T-helper 2 cell (primary cell): Measurements from ENCODE around the gene COL8A2.

ENCODE experiments used
- DNase-seq, 5 experiments: peaks; one replicate each; pipeline versions ENCODE4 v3.0.0 to v3.0.0-alpha.2; 2012 to 2022

The COL8A2 gene

DNA sequence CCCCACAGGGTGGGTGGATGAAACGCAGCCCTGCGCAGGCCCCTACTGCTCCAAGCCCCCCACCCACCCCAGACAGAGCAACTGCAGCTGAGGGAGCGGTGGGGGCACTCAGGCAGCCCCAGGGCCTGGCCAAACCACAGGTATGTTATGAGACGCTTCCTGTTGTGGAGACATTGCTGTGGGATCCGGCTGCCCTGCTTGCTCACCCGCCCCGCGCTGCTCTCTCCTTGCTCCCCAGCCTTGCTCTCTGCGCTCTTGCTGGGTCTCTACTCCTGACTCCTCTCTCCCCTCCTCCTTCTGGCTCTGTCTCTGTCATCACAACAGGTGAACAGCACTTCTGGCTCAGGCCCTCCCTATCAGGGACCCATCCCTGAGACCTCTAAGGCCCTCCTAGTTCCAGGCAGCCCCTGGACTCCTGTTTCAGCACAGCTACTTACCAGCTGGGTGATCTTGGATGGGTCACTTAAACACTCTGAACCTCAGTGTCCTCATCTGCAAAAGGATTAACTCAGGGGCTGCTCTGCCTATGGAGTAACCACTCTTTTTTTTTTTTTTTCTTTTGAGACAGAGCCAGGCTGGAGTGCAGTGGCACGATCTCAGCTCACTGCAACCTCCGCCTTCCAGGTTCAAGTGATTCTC lies 15.9 kb downstream of the COL8A2 start:
- DNase-seq, result peak in 2 of 5 experiments; percentile 38 to 85

DNA sequence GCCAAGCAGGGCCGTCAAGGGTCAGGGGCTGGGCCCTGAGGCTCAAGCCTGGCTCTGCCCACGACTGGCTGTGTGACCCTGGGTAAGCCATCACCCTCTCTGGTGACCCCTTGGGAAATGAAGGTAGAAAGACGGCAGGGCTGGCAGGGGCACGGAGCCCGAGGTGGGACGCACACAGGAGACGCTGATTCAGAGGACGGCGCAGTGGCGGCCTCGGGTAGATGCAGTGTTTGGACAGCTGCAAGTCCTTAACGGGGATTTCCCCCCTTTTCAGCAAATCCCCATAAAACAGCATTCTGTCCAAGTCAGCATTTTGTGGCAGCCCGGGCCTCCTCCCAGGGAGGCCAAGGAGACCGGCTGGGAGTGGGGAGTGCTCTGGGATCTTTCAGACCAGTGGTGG lies 16.7 kb downstream of the COL8A2 start:
- DNase-seq, result no peak

DNA sequence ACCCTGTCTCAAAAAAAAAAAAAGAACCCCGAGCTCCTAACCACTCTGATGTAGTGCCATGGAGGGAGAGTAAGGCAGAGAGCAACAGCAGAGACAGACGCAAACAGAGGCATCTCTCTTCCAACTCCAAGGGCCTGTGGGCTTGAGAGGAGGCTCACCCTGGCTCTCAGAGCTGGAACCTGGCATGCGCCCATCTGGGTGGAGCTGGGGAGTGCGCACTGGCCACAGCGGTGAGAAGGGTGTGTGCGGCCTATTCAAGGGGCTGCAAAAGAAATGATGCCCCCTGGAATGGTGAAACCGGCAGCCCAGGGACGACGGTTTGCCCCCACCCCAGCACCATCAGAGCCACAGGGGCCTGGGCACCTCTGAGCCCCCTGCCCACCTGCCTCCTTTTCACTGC lies 17.6 kb downstream of the COL8A2 start:
- DNase-seq, result no peak

DNA sequence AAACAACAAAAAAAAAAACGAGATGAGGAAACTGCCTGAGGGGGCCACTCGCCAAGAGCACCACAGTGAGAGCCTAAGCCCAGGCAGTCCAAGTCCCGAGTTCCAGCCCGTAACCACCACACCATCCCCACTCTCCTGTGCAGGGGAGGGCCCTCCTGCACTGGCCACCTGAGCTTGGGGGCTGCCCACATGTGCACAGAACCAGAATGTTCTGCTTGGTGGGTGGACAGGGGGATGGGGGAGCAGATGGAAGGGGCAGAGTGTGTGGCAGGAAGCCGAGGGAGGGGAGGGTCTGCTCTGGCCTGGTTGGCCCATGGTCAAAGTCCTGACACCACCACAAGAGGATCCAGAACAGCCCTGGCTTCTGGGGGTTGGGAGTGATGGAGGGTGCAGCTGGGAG lies 18.8 kb downstream of the COL8A2 start:
- no peak for DNase-seq

DNA sequence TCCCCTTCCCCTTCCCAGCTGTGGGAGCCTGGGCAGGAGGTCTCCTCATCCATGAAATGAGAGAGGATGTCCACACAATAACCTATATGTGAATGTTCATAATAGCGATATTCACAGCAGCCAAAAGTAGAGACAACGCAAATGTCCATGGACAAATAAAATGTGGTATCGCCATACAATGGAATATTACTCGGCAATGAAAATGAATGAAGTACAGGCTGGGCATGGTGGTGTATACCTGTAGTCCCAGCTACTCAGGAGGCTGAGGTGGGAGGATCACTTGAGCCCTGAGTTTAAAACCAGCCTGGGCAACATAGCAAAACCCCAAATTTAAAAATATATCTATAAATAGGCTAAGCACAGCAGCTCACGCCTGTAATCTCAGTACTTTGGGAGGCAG lies 23.5 kb downstream of the COL8A2 start:
- DNase-seq, result no peak

DNA sequence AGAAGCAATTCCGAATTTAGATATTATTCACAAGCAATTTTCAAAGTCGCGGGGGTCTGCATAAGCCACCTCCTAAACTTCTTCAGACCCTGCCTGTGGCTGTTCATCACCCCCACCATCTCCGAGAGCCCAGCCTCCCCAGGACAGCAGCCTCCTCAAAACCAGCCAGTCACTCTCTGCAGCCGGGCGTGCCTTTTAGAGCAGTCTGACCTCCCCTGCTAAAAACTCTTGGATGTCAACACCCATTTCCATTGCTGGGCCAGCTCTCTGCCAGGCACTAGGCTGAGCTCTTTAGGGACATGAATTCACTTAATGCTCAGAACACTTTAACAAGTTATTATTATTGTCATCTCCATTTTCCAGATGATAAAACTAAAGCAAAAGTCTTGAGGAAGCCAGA lies 24.6 kb downstream of the COL8A2 start:
- DNase-seq, result no peak

DNA sequence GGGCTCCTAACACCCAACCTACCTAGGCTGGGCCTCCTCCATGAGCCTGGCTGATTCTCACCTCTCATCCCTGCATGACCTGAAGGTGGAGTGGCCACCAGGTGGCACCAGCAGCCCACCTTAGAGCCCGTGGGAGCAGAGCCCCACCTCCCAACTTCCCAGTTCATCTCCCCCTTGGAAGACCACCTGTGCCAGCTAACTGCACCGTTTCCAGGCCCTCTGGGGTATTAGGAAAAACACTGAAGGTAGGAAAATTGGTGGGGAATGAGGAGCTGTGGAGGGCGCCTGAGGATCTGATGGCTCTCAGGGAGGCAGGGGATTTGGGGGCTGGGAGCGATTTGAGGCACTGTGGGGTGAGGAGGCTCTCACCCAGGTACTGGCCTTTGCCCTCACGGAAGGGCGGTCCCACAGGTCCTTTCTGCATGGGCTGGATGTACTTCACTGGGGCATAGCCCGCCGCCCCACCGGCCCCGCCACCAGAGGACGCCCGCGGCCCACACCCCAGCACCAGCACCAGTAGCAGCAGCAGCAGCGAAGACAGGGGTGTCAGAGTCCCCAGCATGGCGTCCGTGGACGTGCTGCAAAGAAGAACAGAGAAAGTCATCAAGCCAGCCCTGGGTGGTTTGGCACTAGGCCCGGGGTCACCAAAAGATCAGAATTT lies 25.2 kb downstream of the COL8A2 start:
- DNase-seq, result peak; percentile 49 to 70 (median 62)

DNA sequence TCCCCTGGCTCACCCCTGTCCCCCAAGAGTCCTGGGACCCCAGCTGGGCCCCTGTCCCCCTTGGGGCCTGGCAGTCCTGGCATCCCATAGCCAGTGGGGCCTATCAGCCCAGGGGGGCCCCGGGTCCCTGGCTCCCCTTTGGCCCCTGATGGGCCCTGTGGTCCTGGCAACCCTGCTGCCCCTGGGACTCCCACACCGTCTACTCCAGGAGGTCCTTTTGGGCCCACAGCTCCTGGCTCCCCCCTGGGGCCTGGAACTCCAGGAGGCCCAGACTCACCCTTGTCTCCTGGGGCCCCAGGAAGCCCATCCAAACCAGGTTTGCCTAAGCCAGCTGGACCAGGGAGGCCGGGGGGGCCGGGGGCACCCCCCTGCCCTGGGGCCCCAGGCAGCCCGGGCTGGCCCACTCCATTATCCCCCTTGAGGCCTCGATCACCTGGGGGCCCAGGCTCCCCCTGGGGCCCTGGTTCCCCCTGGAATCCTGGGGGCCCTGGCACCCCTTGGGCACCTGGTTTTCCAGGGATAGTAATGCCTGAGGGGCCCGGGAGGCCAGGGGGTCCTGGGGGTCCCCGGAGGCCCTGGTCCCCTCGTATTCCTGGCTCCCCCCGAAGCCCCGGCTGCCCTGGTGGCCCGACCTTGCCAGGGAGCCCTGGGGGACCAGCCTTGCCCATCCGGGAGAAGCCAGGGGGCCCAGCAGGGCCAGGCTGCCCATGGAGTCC lies 26.2 kb downstream of the COL8A2 start:
- DNase-seq, result no peak

DNA sequence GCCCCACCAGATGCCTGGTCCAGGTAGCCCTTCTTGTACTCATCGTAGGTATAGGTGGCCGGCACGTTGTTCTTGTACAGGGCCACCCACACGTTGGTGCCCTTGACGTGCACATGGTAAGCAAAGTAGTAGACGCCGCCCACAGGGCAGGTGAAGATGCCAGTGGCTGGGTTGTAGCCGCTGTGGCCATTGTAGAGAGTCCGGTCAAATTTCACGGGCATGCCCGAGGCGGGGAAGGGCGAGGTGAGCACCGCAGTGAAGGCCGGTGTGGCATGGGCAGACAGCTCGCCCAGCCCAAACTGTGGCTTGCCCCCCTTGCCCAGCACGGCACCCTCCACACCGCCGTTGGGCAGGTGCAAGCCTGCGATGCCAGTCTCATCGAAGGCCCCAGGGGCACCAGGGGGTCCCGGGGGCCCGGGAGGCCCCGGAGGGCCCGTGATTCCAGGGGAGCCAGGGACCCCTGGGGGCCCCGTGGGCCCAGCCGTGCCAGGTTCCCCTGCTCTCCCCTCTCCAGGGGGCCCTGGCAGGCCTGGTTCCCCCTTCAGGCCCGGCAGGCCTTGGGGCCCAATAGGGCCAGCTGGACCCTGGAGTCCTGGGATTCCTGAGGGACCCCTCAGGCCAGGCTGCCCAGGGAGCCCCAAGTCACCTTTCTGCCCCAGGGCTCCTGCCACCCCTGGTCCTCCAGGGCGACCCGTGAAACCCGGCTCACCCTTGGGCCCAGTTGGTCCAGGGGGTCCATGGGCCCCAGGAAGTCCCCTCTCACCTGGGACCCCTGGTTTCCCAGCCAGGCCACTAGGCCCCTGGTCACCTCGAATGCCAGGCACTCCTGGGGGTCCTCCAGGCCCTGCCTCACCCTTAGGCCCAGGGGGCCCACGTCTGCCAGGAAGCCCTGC lies 27.1 kb downstream of the COL8A2 start:
- no peak for DNase-seq

DNA sequence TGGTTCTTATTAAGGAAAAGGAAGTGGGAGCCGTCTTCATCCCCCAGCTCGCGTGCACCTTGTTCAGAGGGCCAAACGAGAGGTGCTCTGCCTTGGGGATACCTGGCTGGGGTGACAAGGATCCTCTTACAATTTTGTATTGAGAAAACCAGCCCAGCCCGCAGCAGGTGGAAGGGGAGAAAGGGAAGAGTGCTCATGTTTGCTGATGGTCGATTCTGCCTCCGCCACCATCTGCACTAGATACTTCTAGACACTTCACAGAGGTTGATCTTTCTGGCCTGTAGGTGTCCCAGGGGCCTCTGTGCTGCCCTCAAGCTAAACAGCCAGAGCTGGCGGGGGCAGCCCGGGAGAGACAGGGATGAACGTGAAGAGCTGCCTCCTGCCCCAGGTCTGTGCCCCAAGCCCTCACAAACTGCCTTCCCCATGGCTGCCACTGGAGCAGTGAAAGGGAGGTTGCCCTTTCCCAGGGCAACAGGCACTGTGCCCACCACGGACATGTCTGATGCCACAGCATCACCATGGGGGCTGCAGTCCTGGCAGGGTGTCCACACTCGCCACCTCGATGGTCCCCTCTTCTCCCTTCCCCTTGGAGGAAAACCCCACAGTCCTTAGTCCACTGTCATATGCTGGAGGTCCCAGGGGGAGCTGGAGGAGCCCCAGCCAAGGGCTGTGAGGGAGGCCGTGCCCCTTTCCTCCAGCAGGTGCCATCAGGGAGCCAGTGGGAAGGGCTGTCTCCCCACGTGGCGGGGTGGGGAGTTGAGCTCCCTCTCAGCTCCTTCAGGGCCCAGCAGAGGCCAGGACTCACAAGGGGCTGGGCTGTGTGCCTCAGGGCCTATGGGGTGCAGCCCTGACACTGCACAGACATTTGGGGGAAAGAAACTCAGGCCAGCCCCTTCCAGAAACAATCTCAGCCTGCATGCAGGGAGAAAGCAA lies 28.3 kb downstream of the COL8A2 start:
- DNase-seq, result no peak

DNA sequence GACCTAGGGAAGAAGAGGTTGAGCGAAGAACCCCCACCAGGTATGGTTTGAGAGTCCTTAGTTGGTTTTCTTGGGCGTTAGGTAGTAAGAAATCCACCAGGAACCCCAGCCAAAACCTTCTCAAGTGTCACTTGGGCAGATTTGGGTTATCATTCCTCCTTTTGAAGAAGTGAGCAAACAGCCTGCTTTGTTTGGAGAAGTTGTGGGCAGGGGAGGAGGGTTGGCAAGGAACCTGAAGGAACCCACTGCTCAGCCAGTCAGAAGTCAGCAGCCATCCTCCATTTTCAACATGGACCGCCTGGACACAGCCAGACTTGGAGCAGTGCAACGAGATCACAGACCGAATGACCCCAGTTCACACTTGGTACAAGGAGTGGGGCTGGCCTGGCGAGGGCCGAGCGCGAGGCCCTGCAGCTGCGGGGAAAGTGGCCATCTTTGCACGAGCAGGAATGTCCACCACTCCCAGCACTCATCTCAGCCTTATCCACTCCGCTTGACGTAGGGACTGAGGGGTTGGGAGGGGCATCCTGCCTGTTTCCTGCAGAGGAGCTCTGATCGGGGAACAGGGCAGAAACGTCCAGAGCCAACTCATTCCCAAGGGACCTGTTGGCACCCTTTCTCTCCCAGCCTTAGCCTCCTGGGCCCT lies 29.1 kb downstream of the COL8A2 start:
- no peak for DNase-seq

DNA sequence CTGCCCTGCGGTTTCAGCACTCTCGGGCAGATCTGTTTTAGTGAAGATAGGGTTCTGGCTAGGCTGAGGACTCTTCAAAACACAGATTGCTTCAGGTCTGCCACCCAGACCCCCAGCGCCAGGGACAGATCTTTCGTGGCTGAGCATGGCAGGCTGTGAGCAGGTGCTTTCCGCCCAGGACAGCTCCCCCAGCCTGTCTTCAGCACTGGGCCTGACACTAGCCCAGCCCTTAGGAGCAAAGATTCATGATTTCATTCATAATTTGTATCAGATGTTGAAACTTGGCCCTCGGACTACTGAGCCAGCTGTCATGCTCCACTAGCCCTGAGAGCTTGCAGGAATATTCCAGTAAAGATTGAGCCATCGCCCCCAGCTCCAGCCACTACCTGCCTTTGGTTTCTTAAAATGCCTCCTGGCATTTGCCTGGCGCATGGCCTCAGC lies 30.4 kb downstream of the COL8A2 start:
- DNase-seq, result no peak

DNA sequence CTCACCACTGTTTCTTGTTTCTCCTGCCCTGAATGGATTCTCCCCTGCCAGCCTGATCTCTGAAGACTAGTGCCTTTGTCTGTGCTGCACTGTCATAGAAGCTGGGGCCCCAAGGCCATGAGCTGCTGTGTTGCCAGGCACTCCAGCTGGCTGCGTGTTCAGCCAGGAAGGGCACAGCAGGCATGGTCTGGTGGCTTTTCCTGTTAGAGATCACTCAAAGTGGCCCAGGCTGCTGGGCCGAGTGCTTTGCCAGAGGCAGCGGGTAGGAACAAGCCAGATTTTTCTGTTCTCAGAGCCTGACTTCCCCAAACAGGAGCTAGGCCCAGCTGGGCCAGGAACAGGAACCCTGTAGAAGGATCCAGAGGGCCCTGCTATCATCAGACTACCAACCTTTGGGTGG lies 31.1 kb downstream of the COL8A2 start:
- no peak for DNase-seq

DNA sequence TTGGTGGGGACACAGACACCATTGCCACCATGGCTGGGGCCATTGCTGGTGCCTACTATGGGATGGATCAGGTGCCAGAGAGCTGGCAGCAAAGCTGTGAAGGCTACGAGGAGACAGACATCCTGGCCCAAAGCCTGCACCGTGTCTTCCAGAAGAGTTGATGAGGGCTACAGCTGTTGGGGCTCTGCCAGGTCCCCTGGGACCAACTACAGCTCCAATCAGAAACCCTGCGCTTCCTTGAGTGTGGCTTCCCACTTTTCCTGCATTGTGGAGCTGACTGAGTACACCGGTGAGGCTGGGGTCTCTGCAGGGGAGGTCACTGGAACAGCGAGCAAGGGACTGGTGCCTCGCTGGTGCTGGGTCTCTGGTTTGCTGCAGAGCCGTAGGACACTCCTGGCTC lies 31.8 kb downstream of the COL8A2 start:
- no peak for DNase-seq

DNA sequence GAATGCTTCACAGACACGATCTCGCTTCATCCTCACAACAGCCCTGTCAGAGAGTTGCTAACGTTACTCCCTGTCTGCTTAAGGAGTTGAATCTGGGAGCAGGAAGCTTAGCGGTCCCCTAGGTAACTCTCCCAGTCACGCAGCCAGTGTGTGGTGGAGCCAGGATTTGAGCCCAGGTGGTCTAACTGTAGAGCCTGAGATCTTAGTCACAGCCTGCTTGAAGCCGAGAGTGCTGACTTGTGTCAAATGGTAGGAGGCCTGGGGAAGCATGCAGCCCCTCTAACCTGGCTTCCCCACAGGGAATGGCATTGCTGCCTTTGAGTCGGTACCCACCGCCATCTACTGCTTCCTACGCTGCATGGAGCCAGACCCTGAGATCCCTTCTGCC lies 32.2 kb downstream of the COL8A2 start:
- no peak for DNase-seq

DNA sequence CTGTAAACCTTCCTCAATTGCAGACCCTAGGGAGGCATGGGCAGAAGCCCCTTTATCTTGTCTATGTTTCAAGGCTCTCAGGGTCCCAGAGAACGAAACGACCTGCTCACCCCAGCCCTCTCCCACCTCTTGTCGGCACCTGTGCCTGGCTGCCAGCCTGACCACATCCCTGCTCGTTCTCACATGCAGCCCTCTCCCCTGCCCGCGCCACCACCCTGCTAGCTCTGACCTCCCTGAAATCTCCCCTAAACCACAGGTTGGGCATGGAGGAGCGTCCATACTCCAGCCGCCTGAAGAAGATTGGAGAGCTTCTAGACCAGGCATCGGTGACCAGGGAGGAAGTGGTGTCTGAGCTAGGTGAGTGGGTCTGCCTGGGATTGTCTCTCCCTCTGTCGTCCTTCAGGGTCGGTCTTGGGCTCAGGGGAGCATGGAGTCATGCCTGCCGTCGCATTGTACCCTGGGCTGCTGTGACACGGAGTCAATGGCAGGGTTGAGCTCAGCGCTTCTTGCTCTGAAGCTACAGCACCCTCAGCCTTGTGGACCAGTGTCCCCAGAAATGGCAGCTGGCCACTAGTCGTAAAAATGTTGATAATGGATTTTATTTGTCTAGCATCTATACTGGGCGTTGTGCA lies 32.7 kb downstream of the COL8A2 start:
- no peak for DNase-seq

DNA sequence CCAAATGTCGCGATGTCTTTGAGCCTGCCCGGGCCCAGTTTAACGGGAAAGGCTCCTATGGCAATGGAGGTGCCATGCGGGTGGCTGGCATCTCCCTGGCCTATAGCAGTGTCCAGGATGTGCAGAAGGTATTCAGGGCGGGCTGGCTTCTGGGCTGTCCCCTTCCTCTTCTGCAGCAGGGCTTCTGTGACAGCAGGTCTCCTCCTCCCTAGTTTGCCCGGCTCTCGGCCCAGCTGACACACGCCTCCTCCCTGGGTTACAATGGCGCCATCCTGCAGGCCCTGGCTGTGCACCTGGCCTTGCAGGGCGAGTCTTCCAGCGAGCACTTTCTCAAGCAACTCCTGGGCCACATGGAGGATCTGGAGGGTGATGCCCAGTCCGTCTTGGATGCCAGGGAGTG lies 33.3 kb downstream of the COL8A2 start:
- DNase-seq, result no peak

DNA sequence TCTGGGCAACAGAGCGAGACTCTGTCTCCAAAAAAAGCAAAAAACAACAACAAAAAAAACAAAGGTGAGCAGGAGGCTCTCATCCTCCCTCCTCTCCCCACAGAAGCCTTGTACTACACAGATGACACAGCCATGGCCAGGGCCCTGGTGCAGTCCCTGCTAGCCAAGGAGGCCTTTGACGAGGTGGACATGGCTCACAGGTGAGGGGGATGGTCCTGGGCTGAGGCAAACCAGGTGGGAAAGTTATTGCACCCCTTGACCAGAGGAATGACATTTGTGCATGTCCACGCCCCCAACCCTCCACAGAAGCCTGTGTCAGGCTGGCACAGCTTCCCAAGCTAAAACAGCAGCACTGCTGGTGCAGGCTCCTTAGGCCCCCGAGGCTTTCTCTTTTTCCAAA lies 33.9 kb downstream of the COL8A2 start:
- DNase-seq, result no peak

DNA sequence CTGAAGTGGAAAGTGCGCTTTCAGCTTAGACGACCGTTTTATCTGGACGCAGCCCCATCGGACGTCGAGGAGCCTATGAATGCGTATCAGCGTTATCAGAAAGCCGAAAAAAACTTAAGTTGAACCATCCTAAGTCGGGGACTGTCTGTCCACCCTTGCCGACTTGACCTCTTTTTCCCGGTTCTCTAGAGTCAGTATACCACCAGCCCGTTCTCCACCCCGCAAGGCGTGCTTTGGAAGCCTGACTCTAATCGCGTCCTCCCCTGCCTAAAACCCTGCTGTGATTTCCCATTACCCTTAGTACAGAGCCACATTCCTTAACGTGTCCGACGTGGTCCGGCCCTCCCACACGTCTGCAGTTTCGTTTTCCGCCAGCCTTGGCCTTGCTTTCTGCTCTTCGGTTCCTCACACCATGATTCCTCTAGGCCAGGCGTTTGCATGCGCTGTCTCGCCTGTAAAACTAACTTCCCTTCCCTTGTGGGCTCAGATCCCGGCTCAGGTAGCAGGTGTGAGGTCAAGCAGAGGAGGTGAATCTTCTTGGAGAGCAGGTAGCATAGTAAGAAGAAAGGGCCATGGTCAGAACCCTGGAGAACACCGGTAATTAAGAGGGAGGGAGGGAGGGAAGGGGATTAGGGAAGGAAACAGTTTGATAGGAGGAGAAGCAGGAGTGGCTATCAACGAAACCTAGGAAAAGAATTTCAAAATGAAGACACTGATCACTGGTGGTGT lies 35.5 kb downstream of the COL8A2 start:
- DNase-seq, result peak in 1 of 5 experiments; percentile 28
